ENCODE data around the gene PPFIBP1.
A peak's percentile ranks its signal among the peaks of the same experiment; 100 is the strongest.

The PPFIBP1 gene

DNA sequence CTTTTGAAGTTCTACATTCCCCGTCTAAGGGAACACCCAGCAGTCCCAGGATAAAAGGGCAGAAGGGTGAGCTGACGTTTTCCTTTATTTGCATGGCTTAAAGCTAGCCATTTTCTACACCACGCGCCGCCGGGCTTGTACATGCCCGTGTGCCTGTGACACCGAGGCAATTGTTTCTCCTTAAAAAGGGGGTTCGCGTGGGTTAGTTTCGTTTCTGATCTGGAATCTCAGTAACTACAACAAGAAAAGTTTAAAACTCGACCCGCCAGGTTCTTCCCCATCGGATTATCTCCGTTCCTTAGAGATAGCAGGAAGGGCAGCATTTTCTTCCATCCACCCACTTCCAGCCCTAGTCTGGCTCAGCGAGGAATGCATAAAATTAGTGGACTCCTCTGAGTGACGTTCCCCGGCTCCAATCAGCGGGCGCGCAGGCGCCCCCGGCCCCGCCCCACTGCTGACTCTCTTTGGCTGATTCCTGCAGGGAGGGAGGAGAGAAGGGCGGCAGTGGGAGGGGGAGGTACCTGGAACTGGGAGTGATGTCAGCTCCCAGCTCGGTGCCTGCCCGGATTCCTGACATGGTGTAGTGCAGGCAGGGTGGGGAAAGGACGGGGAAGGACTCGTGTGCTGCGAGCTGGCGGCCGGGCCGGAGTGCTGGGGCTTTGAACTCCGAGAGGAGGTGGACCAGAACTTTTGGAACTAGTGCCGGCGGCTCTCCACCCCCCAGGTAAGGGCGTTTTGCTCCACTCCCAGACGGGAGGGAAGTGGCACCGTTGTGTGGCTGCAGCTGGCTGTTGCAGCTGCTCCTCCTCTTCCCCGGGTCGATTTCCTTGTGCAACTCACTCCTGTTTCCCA, at the start of gene PPFIBP1:
Gene PPFIBP1 (plus strand): TSS at position 565 of the 852 bp plus-strand sequence. CDS start 109,191 bp downstream, outside the sequence.
- DNase-seq (ENCODE audit: extremely low read depth, low read depth) = peak; percentile 96

GRCh38 chr12:27474344-27474743, 49.7 kb upstream of the PPFIBP1 start:
- DNase-seq (ENCODE audit: extremely low read depth, low read depth) = peak; percentile 34
- TF ChIP-seq, protein P1, sequence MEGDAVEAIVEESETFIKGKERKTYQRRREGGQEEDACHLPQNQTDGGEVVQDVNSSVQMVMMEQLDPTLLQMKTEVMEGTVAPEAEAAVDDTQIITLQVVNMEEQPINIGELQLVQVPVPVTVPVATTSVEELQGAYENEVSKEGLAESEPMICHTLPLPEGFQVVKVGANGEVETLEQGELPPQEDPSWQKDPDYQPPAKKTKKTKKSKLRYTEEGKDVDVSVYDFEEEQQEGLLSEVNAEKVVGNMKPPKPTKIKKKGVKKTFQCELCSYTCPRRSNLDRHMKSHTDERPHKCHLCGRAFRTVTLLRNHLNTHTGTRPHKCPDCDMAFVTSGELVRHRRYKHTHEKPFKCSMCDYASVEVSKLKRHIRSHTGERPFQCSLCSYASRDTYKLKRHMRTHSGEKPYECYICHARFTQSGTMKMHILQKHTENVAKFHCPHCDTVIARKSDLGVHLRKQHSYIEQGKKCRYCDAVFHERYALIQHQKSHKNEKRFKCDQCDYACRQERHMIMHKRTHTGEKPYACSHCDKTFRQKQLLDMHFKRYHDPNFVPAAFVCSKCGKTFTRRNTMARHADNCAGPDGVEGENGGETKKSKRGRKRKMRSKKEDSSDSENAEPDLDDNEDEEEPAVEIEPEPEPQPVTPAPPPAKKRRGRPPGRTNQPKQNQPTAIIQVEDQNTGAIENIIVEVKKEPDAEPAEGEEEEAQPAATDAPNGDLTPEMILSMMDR (IDR thresholded peaks at IDR 0.05; ENCODE audit: low read depth, low read length) = no peak

More for the DNA sequence above, at the start of gene PPFIBP1:
- TF ChIP-seq, protein P1 (IDR thresholded peaks at IDR 0.05; ENCODE audit: low read depth, low read length) = peak; percentile 41

- TF ChIP-seq, protein P1 (IDR thresholded peaks at IDR 0.05; ENCODE audit: low read depth, low read length) = no peak
- no peak for DNase-seq (ENCODE audit: extremely low read depth, low read depth)
Observed at GRCh38 chr12:27477049-27477448, 47.0 kb upstream of the PPFIBP1 start.

- TF ChIP-seq, protein P1 (IDR thresholded peaks at IDR 0.05; ENCODE audit: low read depth, low read length) = no peak
- DNase-seq (ENCODE audit: extremely low read depth, low read depth) = no peak
Observed at GRCh38 chr12:27478949-27479348, 45.1 kb upstream of the PPFIBP1 start.

- TF ChIP-seq, protein P1 (IDR thresholded peaks at IDR 0.05; ENCODE audit: low read depth, low read length) = no peak
- DNase-seq (ENCODE audit: extremely low read depth, low read depth) = no peak
Observed at GRCh38 chr12:27480016-27480415, 44.0 kb upstream of the PPFIBP1 start.

- TF ChIP-seq, protein P1 (IDR thresholded peaks at IDR 0.05; ENCODE audit: low read depth, low read length) = no peak
- DNase-seq (ENCODE audit: extremely low read depth, low read depth) = no peak
Observed at GRCh38 chr12:27486961-27487360, 37.0 kb upstream of the PPFIBP1 start.

- DNase-seq (ENCODE audit: extremely low read depth, low read depth) = no peak
- TF ChIP-seq, protein P1 (IDR thresholded peaks at IDR 0.05; ENCODE audit: low read depth, low read length) = no peak
Observed at GRCh38 chr12:27488479-27488878, 35.5 kb upstream of the PPFIBP1 start.
